Iris pigment epithelial cell (primary cell): Measurements from ENCODE around the gene TACC2.

ENCODE experiments used
- DNase-seq: peaks from one replicate; pipeline ENCODE4 v3.0.0-alpha.2; 2011; ENCODE audit warnings: low read depth

TACC2 gene

DNA sequence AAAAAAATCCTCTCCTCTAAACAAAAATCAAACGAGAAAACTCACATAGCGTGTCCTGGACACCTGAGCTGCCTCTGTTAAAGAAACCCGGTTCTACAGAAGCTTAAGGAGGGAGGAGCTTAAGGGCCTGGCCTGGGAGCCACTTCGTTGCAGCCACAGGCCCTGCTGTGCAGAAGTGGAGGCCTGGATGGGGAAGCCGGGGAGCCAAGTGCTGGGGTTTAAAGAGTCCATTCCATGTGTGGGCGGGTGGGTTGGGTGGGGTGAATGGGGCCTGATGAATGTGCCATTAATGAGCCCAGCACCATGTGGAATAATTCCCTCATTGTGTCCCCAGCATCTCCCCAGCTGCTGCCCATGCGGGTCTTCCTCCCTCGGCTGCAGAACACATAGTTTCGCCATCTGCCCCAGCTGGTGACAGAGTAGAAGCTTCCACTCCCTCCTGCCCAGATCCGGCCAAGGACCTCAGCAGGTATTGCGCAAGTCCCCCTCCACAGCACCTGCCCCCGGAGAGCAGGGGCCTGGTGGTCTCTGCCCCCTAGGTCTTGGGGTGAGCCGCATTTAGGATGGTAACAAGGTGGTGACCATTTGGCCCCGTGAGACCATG, 154.4 kb downstream of the TACC2 start:
- DNase-seq: no peak

- no peak for DNase-seq
These were observed 155.2 kb downstream of the TACC2 start for GRCh38 chr10:122144199-122144598.

DNA sequence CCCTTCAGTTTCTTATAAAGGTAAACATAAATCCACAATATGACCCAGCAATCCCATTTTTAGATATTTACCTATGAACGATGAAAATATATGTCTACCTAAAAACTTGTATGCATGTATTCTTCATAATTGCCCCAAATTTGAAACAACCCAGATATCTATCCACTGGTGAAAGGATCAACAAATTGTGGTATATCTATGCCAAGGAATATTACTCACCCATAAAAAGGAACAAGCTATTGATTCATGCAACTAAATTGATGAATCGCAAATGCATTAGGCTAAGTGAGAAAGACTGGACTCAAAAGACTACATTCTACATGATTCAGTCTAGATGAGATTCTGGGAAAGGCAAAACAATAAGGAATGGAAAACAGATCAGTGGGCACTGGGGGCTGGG, 156.2 kb downstream of the TACC2 start:
- DNase-seq: no peak

GRCh38 chr10:122147663-122148062, 158.7 kb downstream of the TACC2 start:
- no peak for DNase-seq

GRCh38 chr10:122148876-122149560, 160.1 kb downstream of the TACC2 start:
- DNase-seq: no peak

GRCh38 chr10:122149561-122150505, 160.9 kb downstream of the TACC2 start:
- DNase-seq: no peak

DNA sequence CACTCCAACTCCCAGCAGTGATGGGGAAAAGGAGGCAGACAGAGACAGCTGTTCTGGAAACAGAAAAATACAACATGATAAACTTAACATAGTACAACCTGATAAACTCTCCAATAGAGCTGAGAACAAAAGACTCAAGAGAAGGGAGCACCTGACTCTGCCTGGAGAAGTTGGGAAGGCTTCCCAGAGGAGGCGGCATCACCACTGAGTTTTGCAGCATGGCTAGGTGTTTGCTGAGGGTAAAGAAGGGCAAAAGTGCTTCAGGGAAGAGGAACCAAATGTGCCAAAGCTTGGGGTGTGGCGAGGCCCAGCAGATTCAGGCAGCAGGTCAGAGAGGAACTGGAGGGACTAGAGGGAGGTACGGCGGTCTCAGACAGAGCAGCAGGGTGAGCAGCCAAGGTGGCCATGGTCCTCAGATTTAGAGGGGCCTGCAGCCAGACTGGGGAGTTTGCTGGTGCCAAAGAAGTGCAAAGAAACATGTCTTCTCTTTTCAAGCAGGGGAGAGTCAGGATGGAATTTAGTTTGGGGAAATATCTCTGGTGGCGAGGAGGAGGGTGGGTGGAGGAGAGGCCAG, 162.2 kb downstream of the TACC2 start:
- DNase-seq: no peak

GRCh38 chr10:122152544-122152943, 163.6 kb downstream of the TACC2 start:
- no peak for DNase-seq

DNA sequence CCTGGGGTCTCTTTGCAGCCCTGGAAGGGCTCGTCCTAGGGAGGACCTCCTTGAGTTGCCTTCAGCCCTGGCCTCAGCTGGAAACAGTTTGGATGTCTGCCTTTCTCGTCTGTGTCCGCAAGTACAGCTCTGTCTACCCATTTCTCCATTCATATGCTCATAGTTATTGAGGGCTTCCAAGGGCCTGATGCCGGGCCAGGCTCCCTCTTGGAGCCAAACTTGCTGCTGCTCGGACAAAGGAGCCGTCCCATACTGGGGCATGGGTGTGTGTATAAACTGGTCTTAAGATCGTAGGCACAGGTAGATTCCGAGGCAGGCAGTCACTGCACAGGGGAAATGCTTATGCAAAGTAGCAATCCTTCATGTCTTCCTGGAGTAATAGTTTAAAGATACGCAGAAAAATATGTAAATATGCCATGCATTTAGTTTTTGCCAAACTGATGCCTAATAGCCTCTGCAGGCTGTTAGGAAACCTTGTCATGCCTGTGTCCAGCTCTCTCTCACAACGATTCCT, 165.1 kb downstream of the TACC2 start:
- DNase-seq: no peak

GRCh38 chr10:122154545-122155366, 165.8 kb downstream of the TACC2 start:
- peak; percentile 51 for DNase-seq

DNA sequence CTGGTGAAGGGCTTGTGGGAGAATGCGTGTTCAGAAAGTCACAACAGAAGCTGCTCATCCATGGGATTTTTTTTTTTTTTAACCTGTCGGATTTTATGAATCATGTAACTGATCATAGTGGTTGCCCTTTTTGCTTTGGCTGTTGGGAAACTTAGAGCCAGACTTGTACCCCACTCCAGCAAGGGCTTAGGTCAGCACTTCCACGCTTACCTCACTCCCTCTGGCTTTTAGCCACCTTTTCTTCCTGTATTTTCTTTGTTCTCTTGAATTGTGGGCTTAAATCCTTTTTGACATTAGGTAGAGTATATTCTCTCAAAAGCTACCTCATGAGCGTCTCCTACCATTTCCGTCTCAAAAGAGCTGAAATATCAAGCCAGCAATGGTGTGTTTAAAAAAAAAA, 168.5 kb downstream of the TACC2 start:
- DNase-seq: no peak

- no peak for DNase-seq
These were observed 169.4 kb downstream of the TACC2 start for GRCh38 chr10:122158362-122158761.

DNA sequence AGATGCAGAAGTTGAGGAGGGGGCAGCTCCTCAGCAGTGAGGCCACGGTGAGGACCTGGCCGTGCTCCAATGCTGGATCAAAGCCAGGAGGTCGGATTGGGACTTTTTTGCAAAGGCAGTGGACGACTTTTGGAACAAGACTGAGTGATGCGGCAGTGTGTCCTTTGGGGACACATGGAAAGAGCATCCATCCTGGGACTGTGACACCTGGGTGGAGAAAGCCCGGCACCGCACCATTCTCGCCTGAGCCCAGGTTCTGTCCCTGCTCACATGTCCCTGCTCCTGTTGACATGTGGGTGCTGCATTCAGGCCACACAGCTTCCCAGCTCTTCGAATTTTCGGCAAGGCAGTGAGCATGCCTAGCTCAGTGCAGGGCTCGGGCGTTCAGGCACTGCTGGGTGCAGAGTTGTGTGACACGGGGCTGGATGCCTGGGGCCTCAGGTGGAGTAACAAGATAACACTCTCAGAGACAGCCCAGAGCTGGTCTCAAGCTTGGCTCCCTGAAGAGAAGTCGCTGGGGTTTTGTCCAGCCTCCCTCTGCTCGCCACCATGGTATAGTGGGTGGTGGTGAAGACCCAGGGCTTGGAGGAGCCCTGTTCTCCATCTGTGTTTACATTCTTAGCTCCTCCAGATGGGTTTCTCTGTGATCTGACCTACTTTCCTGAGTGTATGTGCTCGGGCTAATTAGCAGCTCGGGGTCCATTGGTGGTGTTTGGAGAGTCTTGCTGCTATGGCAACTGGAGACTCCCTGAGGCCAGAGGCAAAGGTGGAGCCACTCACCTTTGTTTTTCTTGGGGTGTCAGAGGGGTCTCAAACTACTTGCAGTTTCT, 170.4 kb downstream of the TACC2 start:
- no peak for DNase-seq

DNA sequence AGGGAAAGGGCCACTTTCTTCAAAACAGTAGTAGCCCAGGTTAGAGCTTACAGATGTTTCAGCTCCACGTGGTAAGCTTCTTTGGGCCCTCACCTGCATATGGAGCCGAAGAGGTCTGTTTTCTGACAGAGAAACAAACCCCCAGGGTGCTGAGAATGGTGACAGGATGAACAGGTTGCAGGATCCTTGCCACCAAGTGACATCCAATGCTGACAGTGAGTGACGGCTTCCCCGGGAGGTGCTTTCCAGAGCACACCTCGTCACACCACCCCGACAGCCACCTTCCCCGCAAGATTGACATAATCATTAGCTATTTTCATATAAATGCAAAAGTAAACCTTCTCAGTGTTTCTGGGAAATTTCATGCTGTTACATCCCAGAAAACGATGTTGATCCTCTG, 172.8 kb downstream of the TACC2 start:
- no peak for DNase-seq

GRCh38 chr10:122162671-122163173, 173.8 kb downstream of the TACC2 start:
- DNase-seq: no peak

- no peak for DNase-seq
These were observed 174.4 kb downstream of the TACC2 start for GRCh38 chr10:122163174-122164022.

DNA sequence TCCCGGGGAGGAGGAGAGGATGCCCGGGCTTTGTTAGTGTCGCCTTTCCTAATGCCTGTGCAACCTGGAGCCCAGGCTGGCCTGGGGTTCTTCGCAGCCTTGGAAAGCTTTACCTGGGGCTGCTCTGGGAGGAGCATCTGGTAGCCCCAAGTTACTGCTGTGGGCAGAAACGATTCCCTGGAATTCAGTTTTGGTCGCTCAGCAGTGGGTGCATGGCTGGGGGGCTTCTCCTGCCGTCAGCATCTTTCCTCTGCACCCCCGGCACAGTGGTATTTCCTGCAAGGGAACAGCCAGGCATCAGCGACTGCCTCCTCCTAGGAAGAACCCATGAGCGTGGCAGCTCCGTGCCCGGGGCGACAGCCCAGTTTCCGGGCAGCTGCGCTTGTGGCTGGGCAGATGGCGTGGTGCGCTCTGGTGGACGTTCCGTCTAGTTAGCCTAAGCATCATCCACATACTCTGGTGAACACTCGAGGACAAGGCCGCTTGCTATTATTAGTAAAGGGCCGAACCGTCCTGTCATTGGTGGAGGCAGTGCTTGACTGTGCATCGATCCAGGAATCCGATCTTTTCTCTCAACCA, 175.1 kb downstream of the TACC2 start:
- peak; percentile 26 for DNase-seq

- no peak for DNase-seq
These were observed 176.0 kb downstream of the TACC2 start for GRCh38 chr10:122164815-122165483.
